Activated B cell treated with CpG ODN at 0.5 μM for 24 hours (primary cell): Measurements from ENCODE around the gene VGLL4. TPM values are rescaled to one million over a fixed set of nuclear protein-coding genes. Genes with fewer than 3 reads are reported as not detected.

ENCODE experiments used
- ATAC-seq: fragments of 200-7000 bp; cut with Tn5 transposase; one replicate; pipeline ENCODE4 v1.10.0; 2021; ENCODE audit warnings: low read depth, mild to moderate bottlenecking, moderate library complexity
- CTCF ChIA-PET: fragments of 350-600 bp; sonication (Branson Sonifier 250); formaldehyde crosslinking; loops from one replicate; lab custom pipeline; 2021; ENCODE audit warnings: antibody characterized with exemption; lab: Charles Lee
- POLR2A ChIA-PET: fragments of 350-600 bp; sonication (Branson Sonifier 250); formaldehyde crosslinking; loops from one replicate; lab custom pipeline; 2021; ENCODE audit warnings: antibody characterized with exemption; lab: Charles Lee
- DNase-seq: peaks from one replicate; pipeline ENCODE4 v3.0.0; 2022
- H3K27ac Mint-ChIP-seq: one replicate; pipeline ENCODE4 v1.8.0; 2020; ENCODE audit warnings: mixed read lengths
- H3K27me3 Mint-ChIP-seq: one replicate; pipeline ENCODE4 v1.8.0; 2021; ENCODE audit warnings: mixed read lengths
- H3K36me3 Mint-ChIP-seq: one replicate; pipeline ENCODE4 v1.8.0; 2021; ENCODE audit warnings: low read depth, mixed read lengths
- H3K4me1 Mint-ChIP-seq: one replicate; pipeline ENCODE4 v1.8.0; 2021; ENCODE audit warnings: mixed read lengths
- H3K4me3 Mint-ChIP-seq: one replicate; pipeline ENCODE4 v1.8.0; 2020; ENCODE audit warnings: mild to moderate bottlenecking, mixed read lengths
- H3K9me3 Mint-ChIP-seq: one replicate; pipeline ENCODE4 v1.8.0; 2020; ENCODE audit warnings: mixed read lengths
- intact Hi-C: fragments of 100-400 bp; cut with micrococcal nuclease; formaldehyde crosslinking; loops from one replicate; pipeline ENCODE4 v1.15.1; 2024
- total RNA-seq: library from RNA; stranded (reverse); gene quantifications from 2 replicates; pipeline ENCODE4 v1.2.3, GENCODE V29; 2022
- TF ChIP-seq, protein P1 (sequence below): fragments of 200-600 bp; IDR thresholded peaks from one replicate; pipeline ENCODE4 v1.8.0; 2022; ENCODE audit warnings: antibody characterized with exemption, mild to moderate bottlenecking

Gene VGLL4
- total RNA-seq, 1 donor from 2014 or later, result 19.3 TPM

GRCh38 chr3:11632564-11632963 lies 11.2 kb downstream of the VGLL4 start:
- TF ChIP-seq, protein P1, sequence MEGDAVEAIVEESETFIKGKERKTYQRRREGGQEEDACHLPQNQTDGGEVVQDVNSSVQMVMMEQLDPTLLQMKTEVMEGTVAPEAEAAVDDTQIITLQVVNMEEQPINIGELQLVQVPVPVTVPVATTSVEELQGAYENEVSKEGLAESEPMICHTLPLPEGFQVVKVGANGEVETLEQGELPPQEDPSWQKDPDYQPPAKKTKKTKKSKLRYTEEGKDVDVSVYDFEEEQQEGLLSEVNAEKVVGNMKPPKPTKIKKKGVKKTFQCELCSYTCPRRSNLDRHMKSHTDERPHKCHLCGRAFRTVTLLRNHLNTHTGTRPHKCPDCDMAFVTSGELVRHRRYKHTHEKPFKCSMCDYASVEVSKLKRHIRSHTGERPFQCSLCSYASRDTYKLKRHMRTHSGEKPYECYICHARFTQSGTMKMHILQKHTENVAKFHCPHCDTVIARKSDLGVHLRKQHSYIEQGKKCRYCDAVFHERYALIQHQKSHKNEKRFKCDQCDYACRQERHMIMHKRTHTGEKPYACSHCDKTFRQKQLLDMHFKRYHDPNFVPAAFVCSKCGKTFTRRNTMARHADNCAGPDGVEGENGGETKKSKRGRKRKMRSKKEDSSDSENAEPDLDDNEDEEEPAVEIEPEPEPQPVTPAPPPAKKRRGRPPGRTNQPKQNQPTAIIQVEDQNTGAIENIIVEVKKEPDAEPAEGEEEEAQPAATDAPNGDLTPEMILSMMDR, result no peak
- no peaks in the 10 kb centered on the region for H3K27me3 Mint-ChIP-seq
- no peaks in the 10 kb centered on the region for H3K9me3 Mint-ChIP-seq
- CTCF ChIA-PET, result no interaction called here
- intact Hi-C loops, result no loop called here
- DNase-seq (no peak), ATAC-seq (no peak)
- H3K36me3 Mint-ChIP-seq, result peaks cover 3% of the 10 kb centered on the region
- no peak overlapping the region for H3K27ac Mint-ChIP-seq
- no peak overlapping the region for H3K4me3 Mint-ChIP-seq
- POLR2A ChIA-PET, result no interaction called here
- H3K4me1 Mint-ChIP-seq, result peaks cover 29% of the 10 kb centered on the region

DNA sequence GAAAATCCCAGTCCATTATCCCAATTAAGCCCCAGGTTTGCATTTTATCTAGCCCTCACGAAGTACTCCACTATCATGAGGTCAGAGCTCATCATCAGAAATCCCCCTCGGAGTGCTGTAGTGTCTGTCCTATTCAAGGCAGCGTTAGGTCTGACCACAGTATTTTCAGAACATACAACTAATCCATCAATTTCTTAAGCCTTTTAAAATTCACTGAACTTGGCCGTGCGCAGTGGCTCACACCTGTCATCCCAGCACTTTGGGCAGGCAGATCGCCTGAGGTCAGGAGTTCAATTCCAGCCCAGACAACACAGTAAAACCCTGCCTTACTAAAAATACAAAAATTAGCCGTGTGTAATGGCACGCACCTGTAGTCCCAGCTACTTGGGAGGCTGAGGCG lies 11.9 kb downstream of the VGLL4 start:
- intact Hi-C loops, result no loop called here
- CTCF ChIA-PET, result no interaction called here
- TF ChIP-seq, protein P1, result no peak
- H3K27ac Mint-ChIP-seq, result no peak overlapping the region
- H3K36me3 Mint-ChIP-seq, result peaks cover 3% of the 10 kb centered on the region
- no peak for DNase-seq
- no peaks in the 10 kb centered on the region for H3K9me3 Mint-ChIP-seq
- H3K4me1 Mint-ChIP-seq, result peaks cover 26% of the 10 kb centered on the region
- POLR2A ChIA-PET, result interaction anchor here (1.2 kb wide), 1 partner anchor 11 kb away, joined by 3 read pairs; the partner anchor contains the start of gene VGLL4
- no peak for ATAC-seq
- no peak overlapping the region for H3K4me3 Mint-ChIP-seq
- H3K27me3 Mint-ChIP-seq, result no peaks in the 10 kb centered on the region

DNA sequence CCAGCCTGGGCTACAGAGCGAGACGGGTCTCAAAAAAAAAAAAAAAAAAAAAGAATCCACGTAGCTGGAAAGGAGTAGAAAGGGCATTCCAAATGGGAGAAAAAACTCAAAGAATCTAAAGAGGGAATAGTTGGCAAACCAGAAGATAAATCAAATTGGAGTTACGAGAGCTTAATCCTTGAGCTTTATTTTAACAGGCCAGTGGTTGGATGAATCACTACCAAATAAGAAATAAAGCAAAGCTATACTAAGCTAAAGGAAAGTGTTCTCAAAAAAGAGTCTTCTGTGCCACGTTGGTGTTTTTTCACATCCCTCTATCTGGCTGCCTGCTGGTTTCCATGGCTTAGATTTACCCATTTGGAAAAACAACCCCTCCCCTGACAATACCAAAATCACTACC lies 14.0 kb downstream of the VGLL4 start:
- POLR2A ChIA-PET, result no interaction called here
- TF ChIP-seq, protein P1, result no peak
- DNase-seq (no peak), ATAC-seq (no peak)
- no peak overlapping the region for H3K27ac Mint-ChIP-seq
- CTCF ChIA-PET, result interaction anchor here (0.7 kb wide), 1 partner anchor 35 kb away, joined by 3 read pairs; no protein-coding TSS in a partner anchor
- no peaks in the 10 kb centered on the region for H3K9me3 Mint-ChIP-seq
- H3K4me1 Mint-ChIP-seq, result peaks cover 38% of the 10 kb centered on the region
- H3K36me3 Mint-ChIP-seq, result peaks cover 5% of the 10 kb centered on the region
- no peaks in the 10 kb centered on the region for H3K27me3 Mint-ChIP-seq
- H3K4me3 Mint-ChIP-seq, result no peak overlapping the region
- intact Hi-C loops, result no loop called here

GRCh38 chr3:11627612-11628011 lies 16.1 kb downstream of the VGLL4 start:
- POLR2A ChIA-PET, result no interaction called here
- CTCF ChIA-PET, result interaction anchor here (0.6 kb wide), 1 partner anchor 1239 kb away, joined by 4 read pairs; no protein-coding TSS in a partner anchor
- no peak for DNase-seq
- Mint-ChIP-seq H3K9me3 (no peaks in the 10 kb centered on the region), H3K4me1 (peaks cover 40% of the 10 kb centered on the region), H3K27ac (no peak overlapping the region), H3K36me3 (peaks cover 2% of the 10 kb centered on the region), H3K4me3 (no peak overlapping the region), H3K27me3 (no peaks in the 10 kb centered on the region)
- intact Hi-C loops, result no loop called here
- no peak for ATAC-seq
- TF ChIP-seq, protein P1, result no peak

- Mint-ChIP-seq H3K27me3 (no peaks in the 10 kb centered on the region), H3K4me1 (peaks cover 39% of the 10 kb centered on the region), H3K36me3 (peaks cover 2% of the 10 kb centered on the region), H3K4me3 (peak overlapping the region; percentile 6), H3K27ac (no peak overlapping the region), H3K9me3 (no peaks in the 10 kb centered on the region)
- ChIA-PET CTCF (no interaction called here), POLR2A (no interaction called here)
- no peak for ATAC-seq
- intact Hi-C loops, result no loop called here
- TF ChIP-seq, protein P1, result no peak
- no peak for DNase-seq
Measured at GRCh38 chr3:11626084-11626463, 17.6 kb downstream of the VGLL4 start.
